GM11168 (cell line): ENCODE data around the gene TMEFF2.
"Not testable (repeated sequence)": the region's sequence is repeated elsewhere in the genome, so short reads cannot be mapped to it uniquely, and the experiment has no call there.

ENCODE experiments used
- in situ Hi-C: fragments of 300-500 bp; cut with MboI; formaldehyde crosslinking; loops from one replicate; pipeline ENCODE4 v1.12.0; 2022; ENCODE audit warnings: low sequenced_read_pairs; ENCODE audit not compliant: unreplicated experiment

Gene TMEFF2

GRCh38 chr2:192139813-192140212 is 54.9 kb downstream of the TMEFF2 start:
- in situ Hi-C loops, result no loop called here

- in situ Hi-C loops, result no loop called here
Measured at GRCh38 chr2:192137451-192137850, 57.3 kb downstream of the TMEFF2 start.

GRCh38 chr2:192132604-192133003 is 62.1 kb downstream of the TMEFF2 start:
- in situ Hi-C loops, result not testable (repeated sequence)

- in situ Hi-C loops, result not testable (repeated sequence)
Measured at GRCh38 chr2:192130312-192130711, 64.4 kb downstream of the TMEFF2 start.

- in situ Hi-C loops, result no loop called here
Measured at GRCh38 chr2:192128655-192129054, 66.1 kb downstream of the TMEFF2 start.

GRCh38 chr2:192127434-192127833 is 67.3 kb downstream of the TMEFF2 start:
- in situ Hi-C loops, result no loop called here

GRCh38 chr2:192126912-192127311 is 67.8 kb downstream of the TMEFF2 start:
- in situ Hi-C loops, result no loop called here

GRCh38 chr2:192126426-192126825 is 68.3 kb downstream of the TMEFF2 start:
- in situ Hi-C loops, result no loop called here

GRCh38 chr2:192124571-192124970 is 70.2 kb downstream of the TMEFF2 start:
- in situ Hi-C loops, result no loop called here

GRCh38 chr2:192123847-192124246 is 70.9 kb downstream of the TMEFF2 start:
- in situ Hi-C loops, result no loop called here

GRCh38 chr2:192122946-192123345 is 71.8 kb downstream of the TMEFF2 start:
- in situ Hi-C loops, result no loop called here

GRCh38 chr2:192122141-192122540 is 72.6 kb downstream of the TMEFF2 start:
- in situ Hi-C loops, result no loop called here

GRCh38 chr2:192119536-192119935 is 75.2 kb downstream of the TMEFF2 start:
- in situ Hi-C loops, result no loop called here

- in situ Hi-C loops, result no loop called here
Measured at GRCh38 chr2:192117705-192118104, 77.0 kb downstream of the TMEFF2 start.

GRCh38 chr2:192111536-192111935 is 83.2 kb downstream of the TMEFF2 start:
- in situ Hi-C loops, result not testable (repeated sequence)

GRCh38 chr2:192099742-192100141 is 95.0 kb downstream of the TMEFF2 start:
- in situ Hi-C loops, result no loop called here

GRCh38 chr2:192098814-192099491 is 95.8 kb downstream of the TMEFF2 start:
- in situ Hi-C loops, result no loop called here

GRCh38 chr2:192091476-192091875 is 103.3 kb downstream of the TMEFF2 start:
- in situ Hi-C loops, result no loop called here

GRCh38 chr2:192090911-192091310 is 103.8 kb downstream of the TMEFF2 start:
- in situ Hi-C loops, result no loop called here

GRCh38 chr2:192087398-192087958 is 107.3 kb downstream of the TMEFF2 start:
- in situ Hi-C loops, result no loop called here

GRCh38 chr2:192082121-192082520 is 112.6 kb downstream of the TMEFF2 start:
- in situ Hi-C loops, result no loop called here

GRCh38 chr2:192080096-192080495 is 114.6 kb downstream of the TMEFF2 start:
- in situ Hi-C loops, result not testable (repeated sequence)
